Endothelial cell of umbilical vein (primary cell): ENCODE data around the gene ZNF22. TPM values are rescaled to one million over a fixed set of nuclear protein-coding genes. Genes with fewer than 3 reads are reported as not detected.

Experiments used
- BruUV-seq: library from RNA; stranded (reverse); fragments of 400-500 nt; replicated peaks from 2 replicates; lab custom pipeline; 2021; lab: Mats Ljungman, UMichigan
- CTCF ChIA-PET: fragments of 300-600, 350-600 bp; sonication (Branson Sonifier 250); formaldehyde crosslinking; loops from one replicate; lab custom pipeline; 2021; ENCODE audit warnings: antibody characterized with exemption, inconsistent platforms; lab: Charles Lee
- POLR2A ChIA-PET: fragments of 300-600, 350-600 bp; sonication (Branson Sonifier 250); formaldehyde crosslinking; loops from one replicate; lab custom pipeline; 2021; ENCODE audit warnings: antibody characterized with exemption, inconsistent platforms; lab: Charles Lee
- DNase-seq: peaks from one replicate; pipeline ENCODE4 v3.0.0-alpha.2; 2011; ENCODE audit warnings: low read depth, low spot score
- FAIRE-seq: peaks from 2 replicates; lab custom pipeline; 2011; peaks lifted over from hg19 to GRCh38; lab: Jason Lieb, UNC
- H2AFZ ChIP-seq: 2 replicates; pipeline ENCODE4 v1.6.0; 2012; ENCODE audit warnings: low read depth, low read length, control low read depth, inconsistent platforms
- H3K27ac ChIP-seq: 2 replicates; pipeline ENCODE4 v1.5.1; 2011; ENCODE audit warnings: low read depth, mild to moderate bottlenecking, control low read depth, low read length, moderate library complexity; ENCODE audit not compliant: insufficient read depth
- H3K27me3 ChIP-seq, 2 experiments: 2 replicates each; pipeline versions ENCODE4 v1.6.0 to v1.6.1; 2011; ENCODE audit warnings: low read length in 2 of 2, mixed read lengths in 1 of 2; ENCODE audit not compliant: control insufficient read depth in 2 of 2, insufficient read depth in 2 of 2
- H3K36me3 ChIP-seq, 2 experiments: 2 replicates in 1 of 2; 3 replicates in 1 of 2; pipeline ENCODE4 v1.5.1; 2011; ENCODE audit warnings: low read length in 2 of 2, mild to moderate bottlenecking in 1 of 2, moderate library complexity in 1 of 2; ENCODE audit not compliant: control insufficient read depth in 2 of 2, insufficient read depth in 2 of 2; ENCODE audit errors: extremely low read depth in 1 of 2
- H3K4me1 ChIP-seq: 3 replicates; pipeline ENCODE4 v1.5.1; 2011; ENCODE audit warnings: mild to moderate bottlenecking, low read length; ENCODE audit not compliant: control insufficient read depth, insufficient read depth; ENCODE audit errors: extremely low read depth
- H3K4me2 ChIP-seq: 2 replicates; pipeline ENCODE4 v1.6.1; 2011; ENCODE audit warnings: low read length, control low read depth, mixed read lengths; ENCODE audit not compliant: insufficient read depth
- H3K4me3 ChIP-seq, 3 experiments: fragments of 200-600 bp in 1 of 3; sonication (generic), shearing (Covaris generic) in 1 of 3; replicated peaks in 1 of 3; 2 replicates each; pipeline ENCODE4 v1.5.1; 2011 to 2016; ENCODE audit warnings: control low read depth in 3 of 3, low read length in 3 of 3, mild to moderate bottlenecking in 2 of 3, inconsistent platforms in 1 of 3, low read depth in 1 of 3, moderate library complexity in 1 of 3; ENCODE audit not compliant: insufficient read depth in 1 of 3
- H3K79me2 ChIP-seq: 2 replicates; pipeline ENCODE4 v1.6.0; 2012; ENCODE audit warnings: low read length, inconsistent platforms; ENCODE audit not compliant: control insufficient read depth, insufficient read depth
- H3K9ac ChIP-seq: replicated peaks from 2 replicates; pipeline ENCODE3; 2011; ENCODE audit warnings: low read length, control low read depth; ENCODE audit not compliant: insufficient read depth; ENCODE audit errors: extremely low read depth
- H3K9me1 ChIP-seq: replicated peaks from 3 replicates; pipeline ENCODE4 v1.6.0; 2011; ENCODE audit warnings: mild to moderate bottlenecking, low read length; ENCODE audit not compliant: control insufficient read depth, insufficient read depth; ENCODE audit errors: extremely low read depth
- H3K9me3 ChIP-seq: replicated peaks from 2 replicates; pipeline ENCODE4 v1.5.1; 2012; ENCODE audit warnings: low read length, inconsistent platforms; ENCODE audit not compliant: control insufficient read depth, insufficient read depth
- H4K20me1 ChIP-seq: replicated peaks from 2 replicates; pipeline ENCODE3; 2011; ENCODE audit warnings: mild to moderate bottlenecking, low read length; ENCODE audit not compliant: control insufficient read depth, insufficient read depth; ENCODE audit errors: extremely low read depth
- CTCF ChIP-seq, 2 donors: IDR thresholded peaks; 1 replicate in 1 of 2; 2 replicates in 1 of 2; pipeline ENCODE4 v1.5.1; 2011; ENCODE audit warnings: low read length in 2 of 2, mild to moderate bottlenecking in 2 of 2, moderate library complexity in 2 of 2, control low read depth in 1 of 2, inconsistent platforms in 1 of 2, low read depth in 1 of 2; ENCODE audit not compliant: insufficient read depth in 1 of 2; ENCODE audit errors: extremely low read depth in 1 of 2
- EZH2 ChIP-seq: IDR thresholded peaks from 2 replicates; pipeline ENCODE4 v1.6.1; 2012; ENCODE audit warnings: borderline replicate concordance, low read depth, mild to moderate bottlenecking, moderate library complexity, low read length, inconsistent platforms; ENCODE audit not compliant: severe bottlenecking
- FOS ChIP-seq: IDR thresholded peaks from 2 replicates; pipeline ENCODE4 v1.6.1; 2011; ENCODE audit warnings: mild to moderate bottlenecking, low read length, moderate library complexity, borderline replicate concordance; ENCODE audit not compliant: insufficient read depth
- GATA2 ChIP-seq: IDR thresholded peaks from 2 replicates; pipeline ENCODE4 v1.7.0; 2011; ENCODE audit warnings: low read depth, mild to moderate bottlenecking, moderate library complexity, mixed read lengths, low read length; ENCODE audit not compliant: insufficient read length, insufficient read depth
- JUN ChIP-seq: IDR thresholded peaks from 2 replicates; pipeline ENCODE4 v1.6.1; 2011; ENCODE audit warnings: borderline replicate concordance, low read depth; ENCODE audit not compliant: insufficient read length, insufficient read depth
- MAX ChIP-seq: IDR thresholded peaks from 2 replicates; pipeline ENCODE4 v1.6.1; 2011; ENCODE audit not compliant: insufficient read depth, insufficient read length
- MYC ChIP-seq: IDR thresholded peaks from one replicate; pipeline ENCODE4 v1.6.1; 2011; ENCODE audit warnings: mild to moderate bottlenecking, low read depth, low read length
- POLR2A ChIP-seq: IDR thresholded peaks from 2 replicates; pipeline ENCODE4 v1.6.1; 2012; ENCODE audit warnings: low read depth, mild to moderate bottlenecking, control low read depth, low read length
- POLR2AphosphoS5 ChIP-seq: IDR thresholded peaks from 2 replicates; pipeline ENCODE4 v1.6.1; 2012; ENCODE audit warnings: low read depth, mild to moderate bottlenecking, control low read depth, low read length, moderate library complexity; ENCODE audit not compliant: insufficient read depth
- dilution Hi-C: fragments of 300-500 bp; cut with MboI; formaldehyde crosslinking; loops from one replicate; pipeline ENCODE4 v1.15.0; 2019; ENCODE audit warnings: low sequenced_read_pairs; ENCODE audit not compliant: extremely low pct_ligation_motif_present
- intact Hi-C: fragments of 100-400 bp; cut with micrococcal nuclease; formaldehyde crosslinking; loops from one replicate; pipeline ENCODE4 v1.10.0; 2022
- polyA plus RNA-seq, 4 experiments: library from polyadenylated mRNA; depleted of rRNA in 3 of 4; stranded (reverse) in 3 of 4; unstranded in 1 of 4; fragments of >200 nt; gene quantifications; 2 replicates each; pipeline versions ENCODE4 v1.2.1 to v1.2.3, GENCODE V29; 2011 to 2012; ENCODE audit warnings: missing spikeins in 1 of 4
- total RNA-seq: library from RNA; stranded (reverse); gene quantifications from 2 replicates; pipeline ENCODE4 v1.2.3, GENCODE V29; 2021

ZNF22 gene
- total and polyA plus RNA-seq, 2 donors (not counting 3 experiments of a cell fraction or from before 2014, with no cell fraction given), result 21.0 to 48.7 TPM

- no peak for FAIRE-seq
- TF ChIP-seq JUN (no peak), CTCF (IDR thresholded peaks at IDR 0.05; ENCODE audit: extremely low read depth in 1 of 2, insufficient read depth in 1 of 2, low read depth in 1 of 2, low read length in 2 of 2) (no peak), GATA2 (no peak), POLR2A (no peak)
- H3K79me2 ChIP-seq, result no peaks in the 10 kb centered on the region
- no peaks in the 10 kb centered on the region for H3K4me1 ChIP-seq
- no peaks in the 10 kb centered on the region for H3K36me3 ChIP-seq
- H4K20me1 ChIP-seq, result no peaks in the 10 kb centered on the region
- no peaks in the 10 kb centered on the region for H3K27me3 ChIP-seq
- ChIA-PET CTCF (no interaction called here), POLR2A (no interaction called here)
- H3K4me2 ChIP-seq, result no peak overlapping the region
- no peak overlapping the region for H3K9ac ChIP-seq
- no peaks in the 10 kb centered on the region for H3K9me1 ChIP-seq
- no peak overlapping the region for H2AFZ ChIP-seq
- dilution Hi-C loops, result no loop called here
- H3K4me3 ChIP-seq, result no peak overlapping the region
- no TSS peak for BruUV-seq
- intact Hi-C loops, result no loop called here
- no peak for DNase-seq
- H3K9me3 ChIP-seq, result no peaks in the 10 kb centered on the region
- no peak overlapping the region for H3K27ac ChIP-seq
These were observed 49.0 kb upstream of the ZNF22 start for GRCh38 chr10:44951576-44952226.

- Histone ChIP-seq H3K27me3 (no peaks in the 10 kb centered on the region), H3K9me3 (no peaks in the 10 kb centered on the region), H2AFZ (no peak overlapping the region), H3K79me2 (no peaks in the 10 kb centered on the region), H4K20me1 (no peaks in the 10 kb centered on the region), H3K9me1 (no peaks in the 10 kb centered on the region), H3K4me2 (no peak overlapping the region), H3K9ac (no peak overlapping the region), H3K27ac (no peak overlapping the region), H3K4me1 (no peaks in the 10 kb centered on the region), H3K36me3 (no peaks in the 10 kb centered on the region), H3K4me3 (no peak overlapping the region)
- dilution Hi-C loops (no loop called here), intact Hi-C loops (no loop called here)
- ChIA-PET CTCF (interaction anchor here (1.1 to 1.9 kb wide), 3 partner anchors 10 to 23 kb away, joined by 3 to 5 read pairs (median 5); no protein-coding TSS in a partner anchor), POLR2A (no interaction called here)
- no TSS peak for BruUV-seq
- no peak for DNase-seq
- TF ChIP-seq JUN (no peak), MYC (no peak), FOS (no peak), GATA2 (no peak), POLR2AphosphoS5 (no peak), POLR2A (no peak), EZH2 (no peak), CTCF (IDR thresholded peaks at IDR 0.05; ENCODE audit: extremely low read depth in 1 of 2, insufficient read depth in 1 of 2, low read depth in 1 of 2, low read length in 2 of 2) (no peak), MAX (no peak)
- FAIRE-seq, result peak; percentile 4
These were observed 47.9 kb upstream of the ZNF22 start for GRCh38 chr10:44952779-44953231.
